Tibial artery (tissue), 4 donors: ENCODE data around the gene KCNA3.
"Not testable (repeated sequence)": the region's sequence is repeated elsewhere in the genome, so short reads cannot be mapped to it uniquely, and the experiment has no call there.

Experiments
- DNase-seq, 2 donors: peaks; one replicate each; pipeline ENCODE4 v3.0.0-alpha.2; 2019
- H3K27ac ChIP-seq, 2 donors: fragments of 200-600 bp; sonication (generic) in 1 of 2; 1 replicate in 1 of 2; 2 replicates in 1 of 2; pipeline ENCODE4 v1.5.1; 2018 to 2019; ENCODE audit warnings: mild to moderate bottlenecking in 1 of 2
- H3K27me3 ChIP-seq, 2 donors: fragments of 200-600 bp; sonication (generic) in 1 of 2; one replicate each; pipeline versions ENCODE4 v1.5.1 to v1.6.0; 2016 to 2019
- H3K36me3 ChIP-seq, 3 donors: fragments of 200-600 bp; sonication (generic) in 2 of 3; one replicate each; pipeline ENCODE4 v1.5.1; 2016 to 2019; ENCODE audit warnings: mild to moderate bottlenecking in 2 of 3
- H3K4me1 ChIP-seq, 4 donors: fragments of 200-600 bp; sonication (generic) in 2 of 4; 1 replicate in 3 of 4; 2 replicates in 1 of 4; pipeline ENCODE4 v1.5.1; 2016 to 2019
- H3K4me3 ChIP-seq, 2 donors: fragments of 200-600 bp; sonication (generic) in 1 of 2; 1 replicate in 1 of 2; 2 replicates in 1 of 2; pipeline ENCODE4 v1.5.1; 2018 to 2019; ENCODE audit warnings: mild to moderate bottlenecking in 2 of 2
- H3K9me3 ChIP-seq, 3 donors: fragments of 200-600 bp; sonication (generic) in 1 of 3; one replicate each; pipeline ENCODE4 v1.5.1; 2016 to 2019
- CTCF ChIP-seq, 2 experiments: fragments of 200-600 bp in 1 of 2; fragments of 450-650 bp in 1 of 2; IDR thresholded peaks; one replicate each; pipeline ENCODE4 v1.5.1; 2017 to 2019; ENCODE audit warnings: antibody characterized with exemption in 2 of 2, mild to moderate bottlenecking in 1 of 2, moderate library complexity in 1 of 2
- intact Hi-C: fragments of 100-400 bp; cut with DNase I; formaldehyde crosslinking; loops from one replicate; pipeline ENCODE4 v1.15.0; 2023; ENCODE audit warnings: low total_unique reads

Gene KCNA3

GRCh38 chr1:110667776-110668175 lies 7.0 kb downstream of the KCNA3 start:
- TF ChIP-seq CTCF (IDR thresholded peaks at IDR 0.05), result no peak
- no peaks in the 10 kb centered on the region for H3K4me1 ChIP-seq
- no peaks in the 10 kb centered on the region for H3K9me3 ChIP-seq
- DNase-seq, result no peak
- no peak overlapping the region for H3K4me3 ChIP-seq
- no peak overlapping the region for H3K27ac ChIP-seq
- intact Hi-C loops, result no loop called here
- H3K36me3 ChIP-seq, result no peaks in the 10 kb centered on the region
- H3K27me3 ChIP-seq, result peaks cover 0 to 26% of the 10 kb centered on the region in 2 donors

GRCh38 chr1:110663241-110663640 lies 11.5 kb downstream of the KCNA3 start:
- no peaks in the 10 kb centered on the region for H3K4me1 ChIP-seq
- intact Hi-C loops, result no loop called here
- H3K36me3 ChIP-seq, result no peaks in the 10 kb centered on the region
- DNase-seq, result no peak
- no peaks in the 10 kb centered on the region for H3K9me3 ChIP-seq
- no peak for TF ChIP-seq CTCF (IDR thresholded peaks at IDR 0.05)
- H3K27ac ChIP-seq, result no peak overlapping the region
- H3K4me3 ChIP-seq, result no peak overlapping the region
- H3K27me3 ChIP-seq, result peaks cover 0 to 9% of the 10 kb centered on the region in 2 donors

- DNase-seq, H3K27me3 ChIP-seq, intact Hi-C loops: not testable (repeated sequence)
Measured at GRCh38 chr1:110659559-110659958, 15.2 kb downstream of the KCNA3 start.

GRCh38 chr1:110657351-110657750 lies 17.4 kb downstream of the KCNA3 start:
- H3K9me3 ChIP-seq, result no peaks in the 10 kb centered on the region
- TF ChIP-seq CTCF (IDR thresholded peaks at IDR 0.05), result no peak
- H3K4me1 ChIP-seq, result no peaks in the 10 kb centered on the region
- H3K27me3 ChIP-seq, result no peaks in the 10 kb centered on the region
- DNase-seq, result no peak
- H3K27ac ChIP-seq, result no peak overlapping the region
- intact Hi-C loops, result no loop called here
- H3K36me3 ChIP-seq, result no peaks in the 10 kb centered on the region
- H3K4me3 ChIP-seq, result no peak overlapping the region

More at GRCh38 chr1:110659559-110659958, 15.2 kb downstream of the KCNA3 start:
- not testable (repeated sequence) for H3K9me3 ChIP-seq, H3K36me3 ChIP-seq, H3K27ac ChIP-seq, H3K4me3 ChIP-seq, H3K4me1 ChIP-seq

- peaks cover 0 to 6% (median 0%) of the 10 kb centered on the region in 4 donors for H3K4me1 ChIP-seq
- H3K9me3 ChIP-seq, result no peaks in the 10 kb centered on the region
- intact Hi-C loops, result no loop called here
- H3K27me3 ChIP-seq, result peaks cover 0 to 8% of the 10 kb centered on the region in 2 donors
- DNase-seq, result no peak
- no peak overlapping the region for H3K27ac ChIP-seq
- no peak for TF ChIP-seq CTCF (IDR thresholded peaks at IDR 0.05)
- no peaks in the 10 kb centered on the region for H3K36me3 ChIP-seq
- H3K4me3 ChIP-seq, result no peak overlapping the region
Measured at GRCh38 chr1:110650609-110651008, 24.1 kb downstream of the KCNA3 start.

GRCh38 chr1:110648417-110648816 lies 26.3 kb downstream of the KCNA3 start:
- H3K27ac ChIP-seq, result no peak overlapping the region
- TF ChIP-seq CTCF (IDR thresholded peaks at IDR 0.05), result no peak
- peaks cover 0 to 8% of the 10 kb centered on the region in 2 donors for H3K27me3 ChIP-seq
- H3K4me1 ChIP-seq, result peaks cover 0 to 8% (median 0%) of the 10 kb centered on the region in 4 donors
- intact Hi-C loops, result no loop called here
- H3K4me3 ChIP-seq, result no peak overlapping the region
- DNase-seq, result no peak
- H3K9me3 ChIP-seq, result no peaks in the 10 kb centered on the region
- H3K36me3 ChIP-seq, result no peaks in the 10 kb centered on the region
